Mucosa of rectum (tissue), 2 donors: Measurements from ENCODE around the gene IGSF3.

Experiments
- H3K27ac ChIP-seq, 2 donors: one replicate each; pipeline ENCODE4 v1.7.0; 2013; ENCODE audit warnings: inconsistent platforms in 2 of 2, low read depth in 2 of 2, low read length in 2 of 2
- H3K27me3 ChIP-seq, 2 donors: one replicate each; pipeline ENCODE4 v1.7.0; 2013; ENCODE audit warnings: low read length in 2 of 2; ENCODE audit not compliant: control insufficient read depth in 2 of 2, insufficient read depth in 2 of 2
- H3K36me3 ChIP-seq, 2 donors: one replicate each; pipeline ENCODE4 v1.7.0; 2013; ENCODE audit warnings: low read length in 2 of 2; ENCODE audit not compliant: control insufficient read depth in 2 of 2, insufficient read depth in 2 of 2
- H3K4me1 ChIP-seq, 2 donors: one replicate each; pipeline ENCODE4 v1.7.0; 2013; ENCODE audit warnings: low read length in 2 of 2, mild to moderate bottlenecking in 1 of 2; ENCODE audit not compliant: control insufficient read depth in 2 of 2, insufficient read depth in 2 of 2
- H3K4me3 ChIP-seq, 2 donors: one replicate each; pipeline ENCODE4 v1.7.0; 2013; ENCODE audit warnings: low read length in 2 of 2
- H3K9ac ChIP-seq, 2 donors: one replicate each; pipeline ENCODE4 v1.7.0; 2013; ENCODE audit warnings: low read length in 2 of 2, low read depth in 1 of 2, mild to moderate bottlenecking in 1 of 2
- H3K9me3 ChIP-seq, 2 donors: one replicate each; pipeline ENCODE4 v1.7.0; 2013; ENCODE audit warnings: low read length in 2 of 2; ENCODE audit not compliant: control insufficient read depth in 2 of 2
- donor health status: healthy.
- donor health status: Normal muscosa, but diverticular disease.

The IGSF3 gene

DNA sequence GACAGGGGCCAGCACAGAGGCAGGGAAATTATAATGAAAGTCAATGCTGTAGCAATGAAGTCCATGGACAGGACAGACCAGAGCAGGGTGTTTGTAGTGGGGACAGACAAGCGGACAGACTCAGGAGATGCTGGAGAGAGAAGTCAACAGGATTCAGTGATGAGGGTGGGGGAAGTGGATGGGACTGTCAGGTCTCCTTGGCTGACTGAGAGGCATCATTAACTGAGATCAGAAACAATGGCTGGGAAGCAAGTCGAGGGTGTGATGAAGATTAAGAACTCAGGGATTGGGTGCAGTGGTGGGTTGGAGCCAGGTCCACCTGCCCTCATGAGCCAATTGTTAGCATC lies 122.2 kb downstream of the IGSF3 start:
- Histone ChIP-seq H3K27ac (no peak overlapping the region), H3K36me3 (peaks cover 12 to 14% of the 10 kb centered on the region in 2 donors), H3K4me1 (no peaks in the 10 kb centered on the region), H3K9ac (no peak overlapping the region), H3K4me3 (no peak overlapping the region), H3K27me3 (no peaks in the 10 kb centered on the region), H3K9me3 (no peaks in the 10 kb centered on the region)

- Histone ChIP-seq H3K9me3 (no peaks in the 10 kb centered on the region), H3K27me3 (no peaks in the 10 kb centered on the region), H3K4me3 (no peak overlapping the region), H3K27ac (no peak overlapping the region), H3K36me3 (peaks cover 12 to 14% of the 10 kb centered on the region in 2 donors), H3K4me1 (no peaks in the 10 kb centered on the region), H3K9ac (no peak overlapping the region)
Measured at GRCh38 chr1:116544588-116545358, 122.8 kb downstream of the IGSF3 start.

DNA sequence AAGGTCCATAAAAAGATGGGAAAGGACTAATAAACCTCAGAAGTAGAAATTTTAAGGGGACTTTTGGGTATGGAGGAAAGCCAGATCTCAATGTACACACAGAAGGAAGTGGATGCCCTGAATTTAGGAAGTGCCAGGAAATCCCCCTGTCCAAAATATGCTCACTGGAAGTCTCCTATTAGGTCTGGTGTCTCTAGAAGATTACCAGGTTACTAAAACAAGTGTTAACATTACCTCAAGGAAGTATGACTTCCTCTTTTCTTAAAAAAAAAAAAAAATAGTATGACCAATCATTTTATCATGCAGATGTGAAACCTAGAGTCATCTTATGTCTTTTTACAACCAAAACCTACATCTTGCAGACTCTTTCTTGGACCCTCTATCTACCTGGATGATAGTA lies 127.4 kb downstream of the IGSF3 start:
- H3K27ac ChIP-seq, result no peak overlapping the region

GRCh38 chr1:116538544-116538943 lies 129.0 kb downstream of the IGSF3 start:
- no peak overlapping the region for H3K27ac ChIP-seq

More for the DNA sequence above, 127.4 kb downstream of the IGSF3 start:
- Histone ChIP-seq H3K9me3 (no peaks in the 10 kb centered on the region), H3K27me3 (no peaks in the 10 kb centered on the region), H3K36me3 (peaks cover 19 to 29% of the 10 kb centered on the region in 2 donors), H3K4me3 (no peak overlapping the region), H3K9ac (no peak overlapping the region), H3K4me1 (no peaks in the 10 kb centered on the region)

GRCh38 chr1:116537898-116538297 lies 129.6 kb downstream of the IGSF3 start:
- H3K27ac ChIP-seq, result no peak overlapping the region
- no peak overlapping the region for H3K4me3 ChIP-seq
- H3K9ac ChIP-seq, result no peak overlapping the region
- H3K4me1 ChIP-seq, result no peaks in the 10 kb centered on the region
- no peaks in the 10 kb centered on the region for H3K9me3 ChIP-seq
- no peaks in the 10 kb centered on the region for H3K27me3 ChIP-seq
- H3K36me3 ChIP-seq, result peaks cover 22 to 29% of the 10 kb centered on the region in 2 donors

More at GRCh38 chr1:116538544-116538943, 129.0 kb downstream of the IGSF3 start:
- H3K9ac ChIP-seq, result no peak overlapping the region
- peaks cover 26 to 32% of the 10 kb centered on the region in 2 donors for H3K36me3 ChIP-seq
- H3K27me3 ChIP-seq, result no peaks in the 10 kb centered on the region
- no peaks in the 10 kb centered on the region for H3K4me1 ChIP-seq
- no peaks in the 10 kb centered on the region for H3K9me3 ChIP-seq
- H3K4me3 ChIP-seq, result no peak overlapping the region

DNA sequence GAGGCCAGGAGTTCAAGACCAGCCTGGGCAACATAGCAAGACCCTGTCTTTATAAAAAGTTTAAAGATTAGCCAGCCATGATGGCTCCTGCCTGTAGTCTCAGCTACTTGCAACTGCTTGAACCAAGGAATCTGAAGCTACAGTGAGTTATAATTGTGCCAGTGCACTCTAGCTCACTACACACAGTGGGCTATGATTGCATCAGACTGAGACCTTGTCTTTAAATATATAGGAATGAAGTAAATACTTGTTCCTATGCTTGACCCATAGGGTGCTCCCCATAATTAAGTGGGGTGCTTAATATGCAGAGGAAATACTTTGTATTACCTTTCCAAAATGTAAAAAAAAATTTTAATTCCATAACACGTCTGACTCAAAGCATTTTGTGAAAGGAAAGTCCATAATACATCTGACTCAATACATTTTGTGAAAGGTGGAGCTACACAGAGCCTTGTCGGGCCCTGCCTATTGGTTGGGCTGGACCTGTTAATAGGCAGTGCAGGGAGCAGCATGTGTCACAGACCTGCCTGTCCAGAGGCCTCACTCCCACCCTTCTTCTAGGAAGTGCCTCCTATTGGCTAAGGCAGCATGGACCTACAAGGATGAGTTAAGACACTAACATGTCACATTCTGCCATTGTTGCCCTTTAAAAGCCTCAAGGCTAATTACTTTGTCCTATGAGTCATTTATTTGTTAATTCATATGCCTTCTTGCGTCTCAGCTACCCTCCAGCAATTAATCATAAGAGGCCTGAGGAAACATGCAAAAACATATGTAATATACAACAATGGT lies 130.3 kb downstream of the IGSF3 start:
- H3K36me3 ChIP-seq, result peaks cover 17 to 23% of the 10 kb centered on the region in 2 donors
- no peaks in the 10 kb centered on the region for H3K27me3 ChIP-seq
- H3K9me3 ChIP-seq, result no peaks in the 10 kb centered on the region
- H3K4me1 ChIP-seq, result no peaks in the 10 kb centered on the region
- H3K9ac ChIP-seq, result no peak overlapping the region
- no peak overlapping the region for H3K27ac ChIP-seq
- H3K4me3 ChIP-seq, result no peak overlapping the region

- Histone ChIP-seq H3K4me3 (no peak overlapping the region), H3K9me3 (no peaks in the 10 kb centered on the region), H3K27me3 (no peaks in the 10 kb centered on the region), H3K27ac (no peak overlapping the region), H3K36me3 (peaks cover 19 to 20% of the 10 kb centered on the region in 2 donors), H3K4me1 (no peaks in the 10 kb centered on the region), H3K9ac (no peak overlapping the region)
Measured at GRCh38 chr1:116534014-116534739, 133.4 kb downstream of the IGSF3 start.

- no peak overlapping the region for H3K27ac ChIP-seq
- H3K36me3 ChIP-seq, result peaks cover 19 to 20% of the 10 kb centered on the region in 2 donors
- no peak overlapping the region for H3K9ac ChIP-seq
- H3K4me3 ChIP-seq, result no peak overlapping the region
- H3K9me3 ChIP-seq, result no peaks in the 10 kb centered on the region
- H3K27me3 ChIP-seq, result no peaks in the 10 kb centered on the region
- no peaks in the 10 kb centered on the region for H3K4me1 ChIP-seq
Measured at GRCh38 chr1:116533429-116533820, 134.1 kb downstream of the IGSF3 start.

DNA sequence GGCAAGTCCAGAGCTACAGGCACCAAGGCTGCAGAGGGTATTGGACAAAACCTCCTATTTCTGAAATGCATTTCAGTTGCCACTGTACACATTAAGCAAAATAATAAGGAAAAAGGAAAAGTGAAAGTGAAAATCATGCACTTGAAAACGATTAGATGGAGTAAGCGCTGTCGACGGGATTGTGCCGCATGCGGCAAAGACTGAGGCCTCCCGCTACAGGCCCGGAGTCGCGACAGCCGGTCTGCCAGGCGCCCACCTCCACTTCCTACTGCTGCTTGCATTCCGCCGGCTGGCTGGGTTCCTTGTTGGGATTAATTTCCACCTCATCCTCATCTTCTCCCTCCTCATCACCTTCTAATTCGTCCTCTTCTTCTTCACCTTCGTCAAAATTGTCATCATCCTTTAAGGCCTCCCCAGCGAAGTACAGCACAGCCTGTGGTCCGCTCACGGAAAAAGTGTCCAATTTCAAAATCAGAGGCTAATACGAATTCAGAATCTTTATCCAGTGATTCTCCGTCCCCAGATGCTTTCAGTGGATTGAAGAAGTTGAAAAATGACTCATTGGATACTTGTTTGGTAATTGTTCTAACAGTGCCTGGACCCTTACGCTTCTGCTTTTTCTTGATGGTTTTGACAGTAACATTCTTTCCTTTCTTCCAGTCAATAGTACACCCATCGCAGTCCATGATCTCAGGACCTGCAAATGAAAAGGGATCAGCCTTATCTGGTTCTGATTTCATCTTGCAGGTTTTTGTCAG lies 134.7 kb downstream of the IGSF3 start:
- no peak overlapping the region for H3K4me3 ChIP-seq
- no peaks in the 10 kb centered on the region for H3K4me1 ChIP-seq
- no peak overlapping the region for H3K27ac ChIP-seq
- no peaks in the 10 kb centered on the region for H3K27me3 ChIP-seq
- H3K9ac ChIP-seq, result no peak overlapping the region
- no peaks in the 10 kb centered on the region for H3K9me3 ChIP-seq
- peaks cover 19 to 20% of the 10 kb centered on the region in 2 donors for H3K36me3 ChIP-seq
